GM12801 (cell line): ENCODE data around the gene ADM2.

Experiments
- TF ChIP-seq, protein P1 (sequence below): IDR thresholded peaks from one replicate; pipeline ENCODE4 v1.5.1; 2011; ENCODE audit warnings: control low read depth; ENCODE audit not compliant: insufficient read length; ENCODE audit errors: extremely low read depth

Gene ADM2

GRCh38 chr22:50447576-50448551 lies 33.5 kb upstream of the ADM2 start:
- TF ChIP-seq, protein P1, sequence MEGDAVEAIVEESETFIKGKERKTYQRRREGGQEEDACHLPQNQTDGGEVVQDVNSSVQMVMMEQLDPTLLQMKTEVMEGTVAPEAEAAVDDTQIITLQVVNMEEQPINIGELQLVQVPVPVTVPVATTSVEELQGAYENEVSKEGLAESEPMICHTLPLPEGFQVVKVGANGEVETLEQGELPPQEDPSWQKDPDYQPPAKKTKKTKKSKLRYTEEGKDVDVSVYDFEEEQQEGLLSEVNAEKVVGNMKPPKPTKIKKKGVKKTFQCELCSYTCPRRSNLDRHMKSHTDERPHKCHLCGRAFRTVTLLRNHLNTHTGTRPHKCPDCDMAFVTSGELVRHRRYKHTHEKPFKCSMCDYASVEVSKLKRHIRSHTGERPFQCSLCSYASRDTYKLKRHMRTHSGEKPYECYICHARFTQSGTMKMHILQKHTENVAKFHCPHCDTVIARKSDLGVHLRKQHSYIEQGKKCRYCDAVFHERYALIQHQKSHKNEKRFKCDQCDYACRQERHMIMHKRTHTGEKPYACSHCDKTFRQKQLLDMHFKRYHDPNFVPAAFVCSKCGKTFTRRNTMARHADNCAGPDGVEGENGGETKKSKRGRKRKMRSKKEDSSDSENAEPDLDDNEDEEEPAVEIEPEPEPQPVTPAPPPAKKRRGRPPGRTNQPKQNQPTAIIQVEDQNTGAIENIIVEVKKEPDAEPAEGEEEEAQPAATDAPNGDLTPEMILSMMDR: no peak

- TF ChIP-seq, protein P1: no peak
Observed at GRCh38 chr22:50452649-50453048, 28.7 kb upstream of the ADM2 start.

- TF ChIP-seq, protein P1: no peak
Observed at GRCh38 chr22:50454556-50455075, 26.7 kb upstream of the ADM2 start.

DNA sequence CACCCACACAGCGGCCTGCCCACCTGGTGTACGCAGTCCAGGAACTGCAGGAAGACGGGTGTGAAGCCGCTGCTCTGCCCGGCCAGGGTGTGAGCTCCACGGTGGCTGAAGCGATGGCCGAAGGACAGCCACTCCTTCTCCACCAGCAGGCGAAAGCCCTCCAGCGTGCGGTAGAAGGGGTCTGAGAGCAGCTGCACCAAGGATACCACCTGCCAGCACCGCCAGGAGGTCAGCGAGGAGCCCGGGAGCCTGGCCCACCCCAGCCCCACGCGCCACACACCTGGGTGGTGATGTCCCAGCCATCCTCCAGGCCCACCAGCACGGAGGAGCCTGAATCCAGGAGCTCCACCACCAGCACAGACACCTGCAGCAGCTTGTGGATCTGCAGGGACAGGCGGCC lies 26.1 kb upstream of the ADM2 start:
- TF ChIP-seq, protein P1: no peak

DNA sequence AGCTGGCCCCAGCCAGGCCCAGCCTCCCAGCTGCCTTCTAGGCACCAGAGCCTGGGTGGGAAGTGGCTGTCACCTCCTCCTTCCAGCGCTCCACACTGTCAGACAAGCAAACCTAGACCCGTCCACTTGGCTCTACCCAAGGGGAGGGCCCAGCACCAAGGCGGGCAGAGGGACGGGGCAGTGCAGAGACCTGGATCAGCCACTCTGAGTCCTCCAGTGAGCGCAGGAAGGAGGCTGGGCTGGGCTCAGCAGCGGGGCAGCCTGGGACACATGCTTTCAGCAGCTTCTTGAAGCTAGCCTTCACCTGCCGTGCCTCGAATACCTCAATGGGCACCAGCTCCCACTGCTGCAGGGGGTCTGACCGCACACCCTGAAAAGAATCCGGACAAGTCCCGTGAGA lies 25.3 kb upstream of the ADM2 start:
- TF ChIP-seq, protein P1: no peak

- TF ChIP-seq, protein P1: no peak
Observed at GRCh38 chr22:50456466-50457234, 24.7 kb upstream of the ADM2 start.

DNA sequence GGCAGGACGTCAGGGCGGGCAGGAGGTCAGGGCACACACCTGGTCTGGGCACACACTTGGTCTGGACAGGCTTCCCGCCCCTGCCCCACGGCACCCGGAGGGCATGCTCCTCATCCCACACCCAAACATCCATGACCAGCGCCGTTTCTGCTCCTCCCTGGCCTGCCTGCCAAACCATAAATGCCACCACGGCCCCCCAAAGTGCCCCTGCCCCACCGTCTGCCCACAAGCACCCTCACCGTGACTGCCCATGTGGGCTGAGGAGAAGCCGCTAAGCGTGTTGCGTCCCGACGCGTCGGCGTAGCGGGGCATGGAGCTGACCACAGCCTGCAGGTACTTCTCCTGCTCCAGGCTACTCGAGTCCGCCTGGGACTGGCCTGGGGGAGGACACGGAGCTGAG lies 22.3 kb upstream of the ADM2 start:
- TF ChIP-seq, protein P1: no peak
